Activated CD8-positive, alpha-beta memory T cell treated with anti-CD3 and anti-CD28 coated beads, Interleukin-2, amount 10 ng/mL, durations not matched to agents 7 days and 5 days (primary cell): ENCODE data around the gene FKBP8. TPM values are rescaled to one million over a fixed set of nuclear protein-coding genes. Genes with fewer than 3 reads are reported as not detected.

Experiments
- ATAC-seq: fragments of 150-1000 bp; cut with Tn5 transposase; one replicate; pipeline ENCODE4 v1.10.0; 2021; ENCODE audit warnings: moderate library complexity
- CTCF ChIA-PET: fragments of 350-600 bp; sonication (Branson Sonifier 250); formaldehyde crosslinking; loops from one replicate; lab custom pipeline; 2021; ENCODE audit warnings: antibody characterized with exemption; lab: Charles Lee
- DNase-seq: peaks from one replicate; pipeline ENCODE4 v3.0.0-alpha.2; 2020
- H3K27ac Mint-ChIP-seq: one replicate; pipeline ENCODE4 v1.8.0; 2021; ENCODE audit warnings: mild to moderate bottlenecking, mixed read lengths
- H3K27me3 Mint-ChIP-seq: one replicate; pipeline ENCODE4 v1.8.0; 2021; ENCODE audit warnings: mixed read lengths
- H3K36me3 Mint-ChIP-seq: one replicate; pipeline ENCODE4 v1.8.0; 2021; ENCODE audit warnings: mild to moderate bottlenecking, mixed read lengths
- H3K4me1 Mint-ChIP-seq: one replicate; pipeline ENCODE4 v1.8.0; 2021; ENCODE audit warnings: mixed read lengths
- H3K4me3 Mint-ChIP-seq: one replicate; pipeline ENCODE4 v1.8.0; 2021; ENCODE audit warnings: mild to moderate bottlenecking, moderate library complexity, mixed read lengths
- H3K9me3 Mint-ChIP-seq: one replicate; pipeline ENCODE4 v1.8.0; 2022; ENCODE audit warnings: low read depth, mixed read lengths
- total RNA-seq, 2 experiments: library from RNA; stranded (reverse); gene quantifications; one replicate each; pipeline ENCODE4 v1.2.3, GENCODE V29; 2021

FKBP8 gene
- total RNA-seq, 2 experiments from 2014 or later = 220 to 286 TPM

DNA sequence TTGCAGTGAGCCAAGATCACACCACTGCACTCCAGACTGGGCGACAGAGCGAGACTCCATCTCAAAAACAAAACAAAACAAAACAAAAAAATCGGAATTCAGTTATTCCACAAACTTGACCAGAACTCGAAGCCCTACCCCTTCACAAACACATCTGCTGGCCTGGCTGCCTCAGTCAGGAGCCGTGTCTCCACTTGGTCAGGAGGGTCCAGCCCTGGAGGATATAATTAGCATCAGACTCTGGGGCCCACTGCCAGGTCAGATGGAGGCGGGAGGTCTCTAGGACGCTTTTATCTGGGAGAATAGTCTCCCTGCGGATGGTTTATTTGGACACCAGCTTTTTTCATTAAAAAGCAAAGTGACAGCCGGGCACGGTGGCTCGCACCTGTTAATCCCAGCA, 29.5 kb downstream of the FKBP8 start:
- peaks cover 36% of the 10 kb centered on the region for H3K4me1 Mint-ChIP-seq
- ATAC-seq = no peak
- CTCF ChIA-PET = interaction anchor here (0.7 kb wide), 1 partner anchor 25 kb away, joined by 3 read pairs; no protein-coding TSS in a partner anchor
- no peaks in the 10 kb centered on the region for H3K9me3 Mint-ChIP-seq
- no peaks in the 10 kb centered on the region for H3K27me3 Mint-ChIP-seq
- no peak overlapping the region for H3K27ac Mint-ChIP-seq
- no peaks in the 10 kb centered on the region for H3K36me3 Mint-ChIP-seq
- no peak overlapping the region for H3K4me3 Mint-ChIP-seq
- DNase-seq = no peak

- CTCF ChIA-PET = interaction anchor here (1.5 to 12.5 kb wide), 4 partner anchors 10 to 25 kb away, joined by 3 to 145 read pairs (median 37); partner anchors contain the start of gene ELL
- H3K27me3 Mint-ChIP-seq = no peaks in the 10 kb centered on the region
- H3K9me3 Mint-ChIP-seq = no peaks in the 10 kb centered on the region
- no peak for DNase-seq
- ATAC-seq = no peak
- H3K4me1 Mint-ChIP-seq = peaks cover 51% of the 10 kb centered on the region
- no peaks in the 10 kb centered on the region for H3K36me3 Mint-ChIP-seq
- H3K4me3 Mint-ChIP-seq = no peak overlapping the region
- peak overlapping the region; percentile 46 for H3K27ac Mint-ChIP-seq
These were observed 33.2 kb downstream of the FKBP8 start for GRCh38 chr19:18510216-18510615.

- Mint-ChIP-seq H3K4me1 (peaks cover 65% of the 10 kb centered on the region), H3K27me3 (no peaks in the 10 kb centered on the region), H3K27ac (peak overlapping the region; percentile 51), H3K36me3 (no peaks in the 10 kb centered on the region), H3K4me3 (no peak overlapping the region), H3K9me3 (no peaks in the 10 kb centered on the region)
- ATAC-seq (no peak), DNase-seq (no peak)
- CTCF ChIA-PET = interaction anchor here (0.6 to 12.5 kb wide), 9 partner anchors 8 to 80 kb away, joined by 3 to 145 read pairs (median 6); partner anchors contain the start of genes ELL and REX1BD
These were observed 34.8 kb downstream of the FKBP8 start for GRCh38 chr19:18508585-18508984.

- Mint-ChIP-seq H3K4me3 (peak overlapping the region; percentile 48), H3K27me3 (no peaks in the 10 kb centered on the region), H3K4me1 (peaks cover 66% of the 10 kb centered on the region), H3K36me3 (no peaks in the 10 kb centered on the region), H3K27ac (peak overlapping the region; percentile 91), H3K9me3 (no peaks in the 10 kb centered on the region)
- no peak for DNase-seq
- no peak for ATAC-seq
- CTCF ChIA-PET = interaction anchor here (1.0 to 12.5 kb wide), 11 partner anchors 12 to 81 kb away, joined by 3 to 145 read pairs (median 6); partner anchors contain the start of genes ELL, FKBP8, KXD1 and REX1BD
These were observed 35.5 kb downstream of the FKBP8 start for GRCh38 chr19:18507727-18508440.

GRCh38 chr19:18507021-18507726, 36.2 kb downstream of the FKBP8 start:
- Mint-ChIP-seq H3K4me1 (peaks cover 72% of the 10 kb centered on the region), H3K27me3 (no peaks in the 10 kb centered on the region), H3K27ac (peak overlapping the region; percentile 91), H3K4me3 (peak overlapping the region; percentile 48), H3K36me3 (no peaks in the 10 kb centered on the region), H3K9me3 (no peaks in the 10 kb centered on the region)
- peak; percentile 77 for DNase-seq
- ATAC-seq = peak; percentile 74
- CTCF ChIA-PET = interaction anchor here (0.9 to 12.5 kb wide), 18 partner anchors 11 to 119 kb away, joined by 3 to 145 read pairs (median 4); partner anchors contain the start of genes ELL, FKBP8, KXD1 and REX1BD

GRCh38 chr19:18506101-18506930, 37.1 kb downstream of the FKBP8 start:
- Mint-ChIP-seq H3K9me3 (no peaks in the 10 kb centered on the region), H3K27me3 (no peaks in the 10 kb centered on the region), H3K36me3 (no peaks in the 10 kb centered on the region), H3K4me3 (peak overlapping the region; percentile 48), H3K27ac (peak overlapping the region; percentile 91), H3K4me1 (peaks cover 81% of the 10 kb centered on the region)
- ATAC-seq (peak; percentile 25), DNase-seq (peak; percentile 52)
- CTCF ChIA-PET = interaction anchor here (0.7 to 12.5 kb wide), 17 partner anchors 11 to 118 kb away, joined by 3 to 145 read pairs (median 4); partner anchors contain the start of genes ELL, FKBP8, REX1BD and SSBP4

DNA sequence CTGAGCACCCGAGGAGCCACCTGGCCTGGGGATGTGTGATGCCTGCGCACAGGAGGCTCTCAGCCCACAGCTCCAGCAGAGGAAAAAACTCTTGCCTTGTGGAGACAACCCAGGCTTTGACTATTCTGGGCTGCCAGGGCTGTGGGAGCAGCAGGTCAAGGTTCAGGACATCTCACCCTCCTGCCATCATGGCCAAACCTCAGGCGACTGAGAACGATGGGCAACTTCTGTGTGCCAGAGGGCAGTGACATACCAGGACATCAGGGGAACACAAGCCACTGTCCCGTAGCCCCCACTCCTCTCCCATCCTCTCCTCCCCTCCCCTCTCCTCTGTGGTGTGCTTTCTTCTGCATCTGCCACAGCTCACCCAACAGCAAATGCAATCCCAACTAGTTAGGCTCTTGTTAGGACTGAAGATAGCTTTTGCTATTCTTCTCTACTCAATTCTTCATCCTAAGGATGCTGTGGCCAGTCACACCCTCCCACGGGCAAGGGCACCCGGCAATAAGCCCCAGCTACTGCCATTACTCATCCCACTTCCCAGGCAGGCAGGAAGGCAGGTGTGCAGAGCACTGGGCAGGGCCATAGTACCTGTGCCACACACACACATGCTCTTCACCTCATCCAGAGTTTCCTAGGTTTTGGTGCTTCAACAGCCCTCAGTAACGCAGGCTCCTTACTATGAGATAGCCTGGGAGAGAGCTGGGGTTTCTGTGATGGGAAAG, 38.3 kb downstream of the FKBP8 start:
- H3K4me3 Mint-ChIP-seq = no peak overlapping the region
- H3K9me3 Mint-ChIP-seq = no peaks in the 10 kb centered on the region
- CTCF ChIA-PET = interaction anchor here (0.6 to 12.5 kb wide), 7 partner anchors 9 to 88 kb away, joined by 3 to 145 read pairs (median 3); partner anchors contain the start of genes ELL and UBA52
- peaks cover 89% of the 10 kb centered on the region for H3K4me1 Mint-ChIP-seq
- peak overlapping the region; percentile 91 for H3K27ac Mint-ChIP-seq
- DNase-seq (no peak), ATAC-seq (no peak)
- H3K27me3 Mint-ChIP-seq = no peaks in the 10 kb centered on the region
- H3K36me3 Mint-ChIP-seq = peaks cover 1% of the 10 kb centered on the region

DNA sequence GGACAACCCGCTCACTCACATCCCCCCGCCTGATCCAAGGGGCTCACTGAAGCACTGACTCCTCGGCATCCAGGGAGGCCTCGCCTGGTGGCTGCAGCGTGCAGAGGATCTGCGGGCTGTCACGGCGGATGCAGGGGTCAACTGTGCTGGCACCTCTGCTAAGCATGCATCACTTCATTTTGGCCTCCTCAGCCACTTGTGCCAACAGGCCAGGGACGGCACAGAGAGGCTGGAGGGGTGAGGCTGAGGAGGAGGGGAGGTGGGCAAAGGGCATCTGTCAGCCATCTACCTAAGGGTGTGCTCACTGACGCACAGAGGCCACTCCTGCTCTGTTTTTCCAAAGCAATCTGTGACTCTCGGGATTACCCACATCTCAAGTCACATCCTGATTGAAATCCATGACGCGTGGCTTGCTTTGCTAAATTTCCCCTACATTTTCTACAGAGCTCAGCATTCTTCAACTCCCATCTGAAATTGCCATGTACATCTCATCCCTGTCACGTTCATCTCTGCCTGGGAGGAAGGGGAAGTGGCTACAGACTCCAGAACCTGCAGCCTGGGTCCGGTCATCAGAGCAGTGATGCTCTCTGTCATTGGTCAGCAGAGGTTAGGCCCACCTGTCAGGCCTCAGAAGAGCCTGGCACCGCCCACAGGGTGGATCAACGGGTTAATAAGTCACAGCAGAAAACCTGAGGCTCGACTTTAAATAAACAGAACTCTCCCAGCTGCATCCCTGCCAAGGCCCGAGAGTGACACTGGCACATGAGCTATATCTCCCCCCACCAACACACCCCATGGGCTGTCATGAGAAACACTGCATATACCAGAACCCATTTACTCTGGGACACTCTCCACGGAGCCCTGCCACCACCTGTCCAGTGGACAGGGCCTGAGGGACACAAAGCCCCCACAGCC, 39.1 kb downstream of the FKBP8 start:
- peaks cover 1% of the 10 kb centered on the region for H3K36me3 Mint-ChIP-seq
- ATAC-seq (no peak), DNase-seq (no peak)
- CTCF ChIA-PET = interaction anchor here (0.8 to 12.5 kb wide), 6 partner anchors 8 to 89 kb away, joined by 3 to 145 read pairs (median 8); partner anchors contain the start of genes ELL and UBA52
- no peaks in the 10 kb centered on the region for H3K9me3 Mint-ChIP-seq
- H3K4me1 Mint-ChIP-seq = peaks cover 91% of the 10 kb centered on the region
- H3K4me3 Mint-ChIP-seq = no peak overlapping the region
- no peaks in the 10 kb centered on the region for H3K27me3 Mint-ChIP-seq
- peak overlapping the region; percentile 5 for H3K27ac Mint-ChIP-seq

DNA sequence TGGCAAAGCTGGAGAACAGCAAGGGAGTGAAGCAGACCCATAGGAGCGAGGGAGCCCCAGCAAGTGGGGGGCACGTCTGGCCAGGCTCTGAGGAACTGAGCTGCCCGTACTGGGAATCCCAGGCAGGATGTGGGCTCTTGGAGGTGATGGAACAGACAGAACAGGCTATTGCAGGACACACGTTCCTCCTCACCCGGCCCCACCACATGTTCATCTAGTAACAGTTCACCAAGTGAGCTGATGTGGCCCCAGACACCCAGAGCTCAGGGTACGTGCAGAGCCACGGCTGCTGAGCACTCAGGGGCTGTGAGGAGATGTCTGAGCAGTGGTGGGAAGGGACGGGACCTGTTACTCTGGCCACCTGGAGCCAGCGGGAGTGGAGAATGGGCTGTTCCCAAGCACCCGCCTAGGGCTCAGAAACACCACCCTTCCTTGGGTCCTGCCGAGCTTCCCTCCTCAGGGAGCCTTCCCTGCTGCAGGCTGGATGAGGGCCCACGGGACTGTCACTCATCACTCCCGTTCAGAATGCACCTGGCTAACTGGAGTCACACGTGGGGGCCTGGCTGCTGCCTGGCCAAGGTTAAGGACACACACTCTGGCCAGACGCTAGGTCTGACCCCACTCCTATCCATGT, 39.9 kb downstream of the FKBP8 start:
- Mint-ChIP-seq H3K4me1 (peaks cover 93% of the 10 kb centered on the region), H3K27me3 (no peaks in the 10 kb centered on the region), H3K36me3 (peaks cover 1% of the 10 kb centered on the region), H3K27ac (peak overlapping the region; percentile 25), H3K9me3 (no peaks in the 10 kb centered on the region), H3K4me3 (no peak overlapping the region)
- CTCF ChIA-PET = interaction anchor here (1.9 to 12.5 kb wide), 2 partner anchors 17 to 33 kb away, joined by 7 to 145 read pairs; partner anchors contain the start of gene ELL
- no peak for ATAC-seq
- no peak for DNase-seq

- ATAC-seq = no peak
- Mint-ChIP-seq H3K36me3 (peaks cover 1% of the 10 kb centered on the region), H3K27ac (peak overlapping the region; percentile 61), H3K4me1 (peaks cover 96% of the 10 kb centered on the region), H3K27me3 (no peaks in the 10 kb centered on the region), H3K4me3 (no peak overlapping the region), H3K9me3 (no peaks in the 10 kb centered on the region)
- no peak for DNase-seq
- CTCF ChIA-PET = interaction anchor here (1.2 to 12.5 kb wide), 3 partner anchors 14 to 32 kb away, joined by 3 to 145 read pairs (median 7); partner anchors contain the start of gene ELL
These were observed 40.6 kb downstream of the FKBP8 start for GRCh38 chr19:18502638-18503294.
